H1 (cell line): ENCODE measurements around the gene AFAP1L1. TPM values are rescaled to one million over a fixed set of nuclear protein-coding genes. Genes with fewer than 3 reads are reported as not detected.

ENCODE experiments used
- ASH2L ChIP-seq: fragments of 200-600, 300-600 bp; sonication (generic); IDR thresholded peaks from one replicate; pipeline ENCODE4 v1.7.1; 2017; ENCODE audit warnings: low read length
- ATF3 ChIP-seq: IDR thresholded peaks from 2 replicates; pipeline ENCODE4 v1.6.1; 2011; ENCODE audit warnings: low read depth, mild to moderate bottlenecking, low read length; ENCODE audit not compliant: insufficient read depth
- BCL11A ChIP-seq, 2 experiments: IDR thresholded peaks; one replicate each; pipeline ENCODE4 v1.6.1; 2011; ENCODE audit warnings: low read depth in 2 of 2, low read length in 2 of 2, mild to moderate bottlenecking in 2 of 2
- CEBPB ChIP-seq: IDR thresholded peaks from 2 replicates; pipeline ENCODE4 v1.6.1; 2012; ENCODE audit warnings: low read depth, low read length
- CREB1 ChIP-seq: IDR thresholded peaks from 2 replicates; pipeline ENCODE4 v1.6.1; 2012; ENCODE audit warnings: inconsistent platforms
- CTBP2 ChIP-seq: IDR thresholded peaks from 2 replicates; pipeline ENCODE4 v1.7.0; 2011; ENCODE audit warnings: borderline replicate concordance, mild to moderate bottlenecking, moderate library complexity, mixed read lengths, low read length; ENCODE audit not compliant: insufficient read depth, insufficient read length
- HDAC6 ChIP-seq: IDR thresholded peaks from one replicate; pipeline ENCODE4 v1.7.1; 2012; ENCODE audit warnings: low read depth, mild to moderate bottlenecking, inconsistent platforms, low read length, moderate library complexity
- MAX ChIP-seq: IDR thresholded peaks from 2 replicates; pipeline ENCODE4 v1.6.1; 2012; ENCODE audit warnings: inconsistent platforms
- SIX5 ChIP-seq: IDR thresholded peaks from 2 replicates; pipeline ENCODE4 v1.6.1; 2011; ENCODE audit warnings: mild to moderate bottlenecking, low read depth, low read length
- TAF1 ChIP-seq: IDR thresholded peaks from 2 replicates; pipeline ENCODE4 v1.6.1; 2011; ENCODE audit warnings: mild to moderate bottlenecking, low read depth, low read length
- ZNF274 ChIP-seq: IDR thresholded peaks from 2 replicates; pipeline ENCODE4 v1.7.0; 2012; ENCODE audit warnings: low read length, borderline replicate concordance; ENCODE audit errors: extremely low read depth
- polyA plus RNA-seq, 7 experiments: library from polyadenylated mRNA; depleted of rRNA in 3 of 7; stranded (reverse) in 5 of 7; unstranded in 2 of 7; fragments of >200 nt in 5 of 7; fragments of 200-250 nt in 2 of 7; gene quantifications; 1 replicate in 5 of 7; 2 replicates in 1 of 7; 4 replicates in 1 of 7; pipeline versions ENCODE4 v1.2.1 to v1.2.3, GENCODE V29; 2011 to 2013; ENCODE audit warnings: missing spikeins in 2 of 7, mixed read lengths in 2 of 7
- total RNA-seq: library from RNA; stranded (reverse); fragmentation: NEBNext Ultra II Directional; extraction: Animal tissue kit (Norgen Biotek cat#: 25700); gene quantifications from 2 replicates; pipeline ENCODE4 v1.2.1, GENCODE V29; 2021
- TF ChIP-seq, protein P1 (sequence below): IDR thresholded peaks from 2 replicates; pipeline ENCODE4 v1.6.1; 2012; ENCODE audit warnings: inconsistent platforms

The AFAP1L1 gene
- total and polyA plus RNA-seq, 2 of the 8 experiments (the other 6 are each of a cell fraction or from before 2014, with no cell fraction given): 0.79 to 4.7 TPM

DNA sequence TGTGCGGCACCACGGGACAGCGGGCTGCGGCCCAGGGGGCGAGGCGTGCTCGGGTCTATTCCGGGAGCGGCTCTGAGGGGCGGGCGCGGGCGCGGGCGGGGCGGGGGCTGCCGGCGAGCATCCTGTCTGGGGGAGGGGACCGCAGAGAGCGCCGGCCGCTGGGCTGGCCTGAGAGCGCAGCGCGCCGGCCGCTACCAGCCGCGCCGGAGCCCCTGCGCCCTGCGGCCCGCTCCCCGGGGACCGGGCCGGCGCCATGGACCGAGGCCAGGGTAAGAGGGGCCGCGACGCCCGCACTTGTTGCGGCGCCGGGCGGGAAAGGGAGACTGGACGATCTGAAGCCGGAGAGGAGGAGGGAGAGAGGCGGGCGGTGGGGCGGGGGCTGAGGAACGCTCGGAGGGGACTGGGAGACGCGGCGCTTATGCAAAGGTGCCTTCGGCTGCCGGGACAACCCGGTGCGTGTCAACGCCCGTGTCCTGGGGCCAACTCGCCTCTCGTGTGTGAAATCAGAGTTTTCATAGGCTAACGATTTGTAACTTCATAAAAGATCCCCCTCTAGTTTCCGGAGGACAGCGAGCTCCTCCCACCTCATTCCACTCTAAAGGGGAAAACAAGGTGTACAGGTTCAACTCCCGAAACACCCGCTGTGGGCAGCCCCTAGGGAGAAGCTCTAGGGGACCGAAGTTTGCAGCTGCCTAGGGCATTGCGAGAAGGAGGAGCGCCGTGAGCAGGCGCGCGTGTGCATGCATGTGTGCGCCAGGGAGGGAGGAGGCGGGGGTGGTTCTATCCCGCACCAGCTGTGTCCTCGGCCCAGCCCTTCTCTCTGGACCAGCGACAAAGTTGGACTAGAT is at the start of gene AFAP1L1 (continued):
- TF ChIP-seq CTBP2 (no peak), ATF3 (no peak), CREB1 (no peak), CEBPB (no peak), ASH2L (peak; percentile 9), MAX (0 out of 2 replicates have a peak, but pooled peaks have one; percentile 41), HDAC6 (no peak), SIX5 (no peak), TAF1 (0 out of 2 replicates have a peak, but pooled peaks have one; percentile 6), ZNF274 (no peak), BCL11A (IDR thresholded peaks at IDR 0.05; ENCODE audit: low read depth in 2 of 2, low read length in 2 of 2) (no peak)
- TF ChIP-seq, protein P1, sequence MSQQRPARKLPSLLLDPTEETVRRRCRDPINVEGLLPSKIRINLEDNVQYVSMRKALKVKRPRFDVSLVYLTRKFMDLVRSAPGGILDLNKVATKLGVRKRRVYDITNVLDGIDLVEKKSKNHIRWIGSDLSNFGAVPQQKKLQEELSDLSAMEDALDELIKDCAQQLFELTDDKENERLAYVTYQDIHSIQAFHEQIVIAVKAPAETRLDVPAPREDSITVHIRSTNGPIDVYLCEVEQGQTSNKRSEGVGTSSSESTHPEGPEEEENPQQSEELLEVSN: no peak
